ENCODE results near the gene GGACT. TPM values are rescaled to one million over a fixed set of nuclear protein-coding genes. Genes with fewer than 3 reads are reported as not detected.

GGACT gene
- total and polyA plus RNA-seq, 2 experiments from 2014 or later: 0.24 to 1.0 TPM

- ATAC-seq (no peak), DNase-seq (ENCODE audit: low spot score) (no peak)
- peaks cover 2% of the 10 kb centered on the region for H3K27me3 Mint-ChIP-seq (ENCODE audit: insufficient read depth, low read depth, poor library complexity)
- H3K4me1 Mint-ChIP-seq: peaks cover 71% of the 10 kb centered on the region
- H3K36me3 Mint-ChIP-seq (ENCODE audit: low read depth): no peaks in the 10 kb centered on the region; the same call in 2 of the 3 replicates
- Histone ChIP-seq H3K9me2 (ENCODE audit: insufficient read depth) (no peaks in the 10 kb centered on the region), H3K4me2 (no peak overlapping the region), H3K4me3 (no peak overlapping the region), H3K27ac (ENCODE audit: low read depth) (peak overlapping the region; percentile 27; the same call in 1 of the 2 replicates), H3F3A (replicated peaks; ENCODE audit: low read depth) (peaks cover 2% of the 10 kb centered on the region; the same call in 1 of the 2 replicates), H2AFZ (no peak overlapping the region), H3K79me2 (replicated peaks; ENCODE audit: insufficient read depth) (no peaks in the 10 kb centered on the region), H4K20me1 (replicated peaks; ENCODE audit: insufficient read depth) (no peaks in the 10 kb centered on the region), H3K4me1 (ENCODE audit: insufficient read depth) (peaks cover 56% of the 10 kb centered on the region), H3K36me3 (ENCODE audit: insufficient read depth) (no peaks in the 10 kb centered on the region), H3K27me3 (ENCODE audit: insufficient read depth) (no peaks in the 10 kb centered on the region)
- H3K4me3 Mint-ChIP-seq: no peak overlapping the region
- TF ChIP-seq ETS1 (IDR thresholded peaks at IDR 0.05): no peak
- no peak for TF ChIP-seq ZNF462 (CRISPR knock-in tag; IDR thresholded peaks at IDR 0.05)
- TF ChIP-seq EZH2phosphoT487 (IDR thresholded peaks at IDR 0.05; ENCODE audit: unreplicated experiment): no peak
- no peak for TF ChIP-seq NANOG (IDR thresholded peaks at IDR 0.05; ENCODE audit: borderline replicate concordance)
- TF ChIP-seq EZH2 (IDR thresholded peaks at IDR 0.05; ENCODE audit: low read depth, unreplicated experiment): no peak
- no peak for TF ChIP-seq JUNB (IDR thresholded peaks at IDR 0.05; ENCODE audit: unreplicated experiment)
- peak overlapping the region; percentile 49; the same call in 1 of the 2 replicates for H3K27ac Mint-ChIP-seq
- H3K9me3 Mint-ChIP-seq: no peaks in the 10 kb centered on the region
These were observed 70.9 kb downstream of the GGACT start for GRCh38 chr13:100517728-100518127.

Measured in GM23338 (cell line).